HepG2 (cell line): ENCODE data around the gene TRIM69. TPM values are rescaled to one million over a fixed set of nuclear protein-coding genes. Genes with fewer than 3 reads are reported as not detected.

Source experiments
- ATAC-seq: fragments of 200-7000 bp; cut with Tn5 transposase; 3 replicates; pipeline ENCODE4 v1.9.1; 2020; ENCODE audit warnings: mild to moderate bottlenecking, moderate library complexity
- BruUV-seq: library from RNA; stranded (reverse); fragments of 400-500 nt; replicated peaks from 2 replicates; lab custom pipeline; 2021; lab: Mats Ljungman, UMichigan
- CTCF ChIA-PET: fragments of 300-600 bp; formaldehyde crosslinking; extraction: SDS; loops from one replicate; lab custom pipeline; 2021; ENCODE audit warnings: low total read pairs, inconsistent platforms, low intra/inter-chr PET ratio; lab: Yijun Ruan, JAX
- POLR2A ChIA-PET: fragments of 350-600 bp; sonication (Branson Sonifier 250); formaldehyde crosslinking; loops from one replicate; lab custom pipeline; 2020; ENCODE audit warnings: antibody characterized with exemption, inconsistent platforms; lab: Yijun Ruan, JAX
- DNase-seq: peaks from one replicate; pipeline ENCODE4 v3.0.0-alpha.2; 2015; ENCODE audit warnings: low spot score
- FAIRE-seq: peaks from 3 replicates; lab custom pipeline; 2011; peaks lifted over from hg19 to GRCh38; lab: Jason Lieb, UNC
- H2AFZ ChIP-seq: one replicate; pipeline ENCODE4 v1.6.1; 2011; ENCODE audit warnings: low read length, inconsistent platforms
- H3K27ac ChIP-seq: fragments of 300-600 bp; 3 replicates; pipeline ENCODE4 v1.8.0; 2011; ENCODE audit warnings: mixed run types, mild to moderate bottlenecking, mixed read lengths, low read length, inconsistent platforms; ENCODE audit not compliant: insufficient read depth; ENCODE audit errors: extremely low read length
- H3K27me3 ChIP-seq, 2 experiments: fragments of 200-600 bp in 1 of 2; 2 replicates in 1 of 2; 3 replicates in 1 of 2; pipeline versions ENCODE4 v1.6.0 to v1.8.0; 2011; ENCODE audit warnings: low read length in 2 of 2, mild to moderate bottlenecking in 2 of 2, moderate library complexity in 2 of 2, inconsistent platforms in 1 of 2; ENCODE audit not compliant: insufficient read depth in 2 of 2, control insufficient read depth in 1 of 2
- H3K36me3 ChIP-seq, 2 experiments: fragments of 200-600 bp in 1 of 2; replicated peaks in 1 of 2; 2 replicates in 1 of 2; 3 replicates in 1 of 2; pipeline versions ENCODE4 v1.5.1 to v1.8.0; 2011; ENCODE audit warnings: low read length in 2 of 2, inconsistent platforms in 1 of 2; ENCODE audit not compliant: insufficient read depth in 2 of 2, control insufficient read depth in 1 of 2
- H3K4me1 ChIP-seq: 2 replicates; pipeline ENCODE4 v1.5.1; 2012; ENCODE audit warnings: low read length, inconsistent platforms; ENCODE audit not compliant: insufficient read depth
- H3K4me2 ChIP-seq: 2 replicates; pipeline ENCODE4 v1.6.0; 2011; ENCODE audit warnings: low read depth, low read length, inconsistent platforms
- H3K4me3 ChIP-seq, 3 experiments: fragments of 200-600 bp in 1 of 3; sonication (generic), shearing (Covaris generic) in 1 of 3; replicated peaks in 1 of 3; 2 replicates each; pipeline ENCODE4 v1.5.1; 2011 to 2016; ENCODE audit warnings: low read length in 3 of 3, inconsistent platforms in 2 of 3, low read depth in 2 of 3, mild to moderate bottlenecking in 2 of 3, control low read depth in 1 of 3, mixed read lengths in 1 of 3; ENCODE audit not compliant: insufficient read depth in 1 of 3
- H3K79me2 ChIP-seq: one replicate; pipeline ENCODE4 v1.6.1; 2011; ENCODE audit warnings: low read length, inconsistent platforms; ENCODE audit not compliant: insufficient read depth
- H3K9ac ChIP-seq: 2 replicates; pipeline ENCODE4 v1.6.0; 2011; ENCODE audit warnings: mild to moderate bottlenecking, low read depth, low read length, inconsistent platforms; ENCODE audit not compliant: insufficient read depth
- H3K9me3 ChIP-seq: 2 replicates; pipeline ENCODE4 v1.5.1; 2012; ENCODE audit warnings: mild to moderate bottlenecking, low read length
- H4K20me1 ChIP-seq: 2 replicates; pipeline ENCODE4 v1.6.0; 2011; ENCODE audit warnings: inconsistent platforms, mild to moderate bottlenecking, low read length, moderate library complexity; ENCODE audit not compliant: insufficient read depth
- AGO1 ChIP-seq: fragments of 200-400 bp; formaldehyde crosslinking; IDR thresholded peaks from 2 replicates; pipeline ENCODE4 v1.6.1; 2017; ENCODE audit warnings: mild to moderate bottlenecking, low read depth, low read length, moderate library complexity; ENCODE audit not compliant: poor library complexity, severe bottlenecking
- BCL6 ChIP-seq: IDR thresholded peaks from 2 replicates; pipeline ENCODE4 v1.6.1; 2016; ENCODE audit warnings: missing genetic modification reagents, missing compliant biosample characterization
- CEBPB ChIP-seq: IDR thresholded peaks from 2 replicates; pipeline ENCODE4 v1.6.1; 2011; ENCODE audit warnings: low read depth, low read length, improper control_type of control experiment, borderline replicate concordance
- CEBPG ChIP-seq: IDR thresholded peaks from 2 replicates; pipeline ENCODE4 v1.6.1; 2016
- FOXA3 ChIP-seq: IDR thresholded peaks from 2 replicates; pipeline ENCODE4 v1.6.1; 2016; ENCODE audit warnings: missing genetic modification reagents, missing compliant biosample characterization
- GATAD2A ChIP-seq: IDR thresholded peaks from 2 replicates; pipeline ENCODE4 v1.6.1; 2016
- HMG20A ChIP-seq: IDR thresholded peaks from 2 replicates; pipeline ENCODE4 v1.6.1; 2016; ENCODE audit warnings: borderline replicate concordance
- SIX1 ChIP-seq: sonication (generic); formaldehyde crosslinking; IDR thresholded peaks from 2 replicates; pipeline ENCODE4 v1.4.0; 2020; ENCODE audit warnings: missing genetic modification reagents, borderline replicate concordance
- SMC3 ChIP-seq: IDR thresholded peaks from 2 replicates; pipeline ENCODE4 v1.6.1; 2011; ENCODE audit warnings: low read length, improper control_type of control experiment
- TOPORS ChIP-seq: sonication (generic); formaldehyde crosslinking; IDR thresholded peaks from 2 replicates; pipeline ENCODE4 v1.8.0; 2023; ENCODE audit warnings: mild to moderate bottlenecking, missing genetic modification reagents
- ZNF101 ChIP-seq: sonication (generic); formaldehyde crosslinking; IDR thresholded peaks from 2 replicates; pipeline ENCODE4 v1.4.0; 2020; ENCODE audit warnings: mild to moderate bottlenecking, low read depth, missing genetic modification reagents, borderline replicate concordance
- ZNF143 ChIP-seq: sonication (generic); formaldehyde crosslinking; IDR thresholded peaks from 2 replicates; pipeline ENCODE4 v1.4.0; 2020; ENCODE audit warnings: missing genetic modification reagents
- ZNF3 ChIP-seq: IDR thresholded peaks from 2 replicates; pipeline ENCODE4 v1.7.0; 2017; ENCODE audit warnings: inconsistent platforms
- ZNF615 ChIP-seq: sonication (generic); formaldehyde crosslinking; IDR thresholded peaks from 2 replicates; pipeline ENCODE4 v1.5.0; 2020; ENCODE audit warnings: mild to moderate bottlenecking, missing genetic modification reagents, borderline replicate concordance
- ZNF644 ChIP-seq: IDR thresholded peaks from 2 replicates; pipeline ENCODE4 v1.6.1; 2016; ENCODE audit warnings: low read depth
- WGBS: methylation state at CpG from one replicate; pipeline ENCODE4 v1.1.6; 2017; ENCODE audit warnings: low lambda C conversion rate; 5-methylcytosine and 5-hydroxymethylcytosine counted together
- in situ Hi-C: cut with HindIII; loops from 2 replicates; pipeline ENCODE4 v1.10.0; 2017; ENCODE audit warnings: low pct_unique_long_range_greater_than_20kb; ENCODE audit not compliant: extremely low pct_ligation_motif_present
- intact Hi-C: fragments of 100-400 bp; cut with micrococcal nuclease; formaldehyde crosslinking; loops from one replicate; pipeline ENCODE4 v1.10.0; 2022; ENCODE audit not compliant: unreplicated experiment
- polyA plus RNA-seq, 8 experiments: library from polyadenylated mRNA; depleted of rRNA in 3 of 8; stranded (reverse) in 7 of 8; unstranded in 1 of 8; fragments of >200 nt; fragmentation: Illumina TruSeq in 4 of 8; extraction: Trizol in 4 of 8; gene quantifications; 2 replicates each; pipeline versions ENCODE4 v1.2.1 to v1.2.3, GENCODE V29; 2011 to 2016; ENCODE audit warnings: low read depth in 4 of 8, missing spikeins in 1 of 8, mixed read lengths in 1 of 8; ENCODE audit not compliant: insufficient read depth in 1 of 8
- total RNA-seq, 5 experiments: library from RNA; depleted of rRNA; stranded (reverse); fragments of >200 nt; fragmentation: Illumina TruSeq; extraction: Trizol; gene quantifications; 2 replicates each; pipeline ENCODE4 v1.2.3, GENCODE V29; 2016; ENCODE audit warnings: low read depth in 1 of 5
- TF ChIP-seq, protein P1 (sequence below), 2 experiments: fragments of 450-650 bp in 1 of 2; sonication (generic) in 1 of 2; formaldehyde crosslinking; IDR thresholded peaks; 2 replicates each; pipeline versions ENCODE4 v1.5.0 to v1.8.0; 2020 to 2022; ENCODE audit warnings: mild to moderate bottlenecking in 1 of 2, missing genetic modification reagents in 1 of 2
- TF ChIP-seq, protein P2 (sequence below): sonication (generic); formaldehyde crosslinking; IDR thresholded peaks from 2 replicates; pipeline ENCODE4 v1.4.0; 2020; ENCODE audit warnings: missing genetic modification reagents, borderline replicate concordance

TRIM69 gene
- total and polyA plus RNA-seq, 2 of the 13 experiments (the other 11 are each of a cell fraction or from before 2014, with no cell fraction given), result 2.6 to 3.2 TPM

DNA sequence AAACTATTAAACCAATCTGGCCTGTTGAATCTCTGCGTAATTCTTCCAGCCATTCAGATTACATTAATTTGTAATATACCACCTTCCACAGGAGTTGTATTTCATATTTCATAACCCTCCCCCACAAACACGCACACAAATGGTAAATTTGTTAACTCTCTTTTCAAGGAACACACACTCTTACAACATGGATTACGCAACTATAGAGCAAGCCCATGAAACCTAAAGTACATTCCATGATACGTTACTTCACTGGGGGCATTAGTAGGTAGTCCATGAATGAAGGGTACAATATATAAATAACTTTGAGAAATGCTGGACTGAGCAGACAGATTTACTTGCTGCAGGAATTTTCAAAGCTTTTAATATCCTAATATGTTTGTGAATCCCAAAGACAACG lies 65.0 kb downstream of the TRIM69 start:
- WGBS, result 40% methylated on average over 5 of the region's 5 CpGs
- Histone ChIP-seq H3K4me3 (no peak overlapping the region), H3K9ac (no peak overlapping the region), H3K36me3 (no peaks in the 10 kb centered on the region), H3K79me2 (no peaks in the 10 kb centered on the region)
- intact Hi-C loops, result no loop called here
- no TSS peak for BruUV-seq
- ATAC-seq, result no peak
- CTCF ChIA-PET, result no interaction called here
- peak; percentile 14 for DNase-seq
- TF ChIP-seq AGO1, result no peak
- no peak for TF ChIP-seq ZNF101 (CRISPR knock-in tag)
- no peak for TF ChIP-seq ZNF3
- TF ChIP-seq ZNF143 (CRISPR knock-in tag), result no peak
- no peak for TF ChIP-seq TOPORS (CRISPR knock-in tag)
- TF ChIP-seq CEBPG, result peak; percentile 91
- TF ChIP-seq GATAD2A (CRISPR knock-in tag), result peak; percentile 64
- peak; percentile 50; the same call in 1 of the 2 replicates for TF ChIP-seq HMG20A (CRISPR knock-in tag)
- peak; percentile 97 for TF ChIP-seq CEBPB
- TF ChIP-seq FOXA3, result peak; percentile 39; the same call in 1 of the 2 replicates
- TF ChIP-seq, protein P1, sequence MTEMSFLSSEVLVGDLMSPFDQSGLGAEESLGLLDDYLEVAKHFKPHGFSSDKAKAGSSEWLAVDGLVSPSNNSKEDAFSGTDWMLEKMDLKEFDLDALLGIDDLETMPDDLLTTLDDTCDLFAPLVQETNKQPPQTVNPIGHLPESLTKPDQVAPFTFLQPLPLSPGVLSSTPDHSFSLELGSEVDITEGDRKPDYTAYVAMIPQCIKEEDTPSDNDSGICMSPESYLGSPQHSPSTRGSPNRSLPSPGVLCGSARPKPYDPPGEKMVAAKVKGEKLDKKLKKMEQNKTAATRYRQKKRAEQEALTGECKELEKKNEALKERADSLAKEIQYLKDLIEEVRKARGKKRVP (CRISPR knock-in tag; IDR thresholded peaks at IDR 0.05), result peak in 1 of 2 experiments; percentile 64; a peak in 2 of 4 replicates
- no peak for TF ChIP-seq ZNF615 (CRISPR knock-in tag)
- peak; percentile 63 for TF ChIP-seq BCL6
- peak; percentile 6; the same call in 1 of the 2 replicates for TF ChIP-seq SMC3
- no peak for TF ChIP-seq SIX1 (CRISPR knock-in tag)
- TF ChIP-seq ZNF644 (CRISPR knock-in tag), result 0 out of 2 replicates have a peak, but pooled peaks have one; percentile 42
- TF ChIP-seq, protein P2, sequence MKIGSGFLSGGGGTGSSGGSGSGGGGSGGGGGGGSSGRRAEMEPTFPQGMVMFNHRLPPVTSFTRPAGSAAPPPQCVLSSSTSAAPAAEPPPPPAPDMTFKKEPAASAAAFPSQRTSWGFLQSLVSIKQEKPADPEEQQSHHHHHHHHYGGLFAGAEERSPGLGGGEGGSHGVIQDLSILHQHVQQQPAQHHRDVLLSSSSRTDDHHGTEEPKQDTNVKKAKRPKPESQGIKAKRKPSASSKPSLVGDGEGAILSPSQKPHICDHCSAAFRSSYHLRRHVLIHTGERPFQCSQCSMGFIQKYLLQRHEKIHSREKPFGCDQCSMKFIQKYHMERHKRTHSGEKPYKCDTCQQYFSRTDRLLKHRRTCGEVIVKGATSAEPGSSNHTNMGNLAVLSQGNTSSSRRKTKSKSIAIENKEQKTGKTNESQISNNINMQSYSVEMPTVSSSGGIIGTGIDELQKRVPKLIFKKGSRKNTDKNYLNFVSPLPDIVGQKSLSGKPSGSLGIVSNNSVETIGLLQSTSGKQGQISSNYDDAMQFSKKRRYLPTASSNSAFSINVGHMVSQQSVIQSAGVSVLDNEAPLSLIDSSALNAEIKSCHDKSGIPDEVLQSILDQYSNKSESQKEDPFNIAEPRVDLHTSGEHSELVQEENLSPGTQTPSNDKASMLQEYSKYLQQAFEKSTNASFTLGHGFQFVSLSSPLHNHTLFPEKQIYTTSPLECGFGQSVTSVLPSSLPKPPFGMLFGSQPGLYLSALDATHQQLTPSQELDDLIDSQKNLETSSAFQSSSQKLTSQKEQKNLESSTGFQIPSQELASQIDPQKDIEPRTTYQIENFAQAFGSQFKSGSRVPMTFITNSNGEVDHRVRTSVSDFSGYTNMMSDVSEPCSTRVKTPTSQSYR, result peak; percentile 81; the same call in 1 of the 2 replicates
- TF ChIP-seq, all 625 proteins: peak for 10
- POLR2A ChIA-PET, result no interaction called here
- no peak overlapping the region for H3K27ac ChIP-seq
- FAIRE-seq, result no peak
- no peaks in the 10 kb centered on the region for H4K20me1 ChIP-seq
- H3K9me3 ChIP-seq, result no peaks in the 10 kb centered on the region
- no peak overlapping the region for H3K4me2 ChIP-seq
- 0 out of 5 replicates have a peak, but pooled peaks cover 0 to 4% of the 10 kb centered on the region in 2 experiments for H3K27me3 ChIP-seq
- H2AFZ ChIP-seq, result no peak overlapping the region
- H3K4me1 ChIP-seq, result peaks cover 17% of the 10 kb centered on the region
- in situ Hi-C loops, result no loop called here
